HepG2 (cell line): ENCODE results near the gene RAB40AL. TPM values are rescaled to one million over a fixed set of nuclear protein-coding genes. Genes with fewer than 3 reads are reported as not detected.

Source experiments
- ATAC-seq: fragments of 200-7000 bp; cut with Tn5 transposase; 3 replicates; pipeline ENCODE4 v1.9.1; 2020; ENCODE audit warnings: mild to moderate bottlenecking, moderate library complexity
- BruUV-seq: library from RNA; stranded (reverse); fragments of 400-500 nt; replicated peaks from 2 replicates; lab custom pipeline; 2021; lab: Mats Ljungman, UMichigan
- CTCF ChIA-PET: fragments of 300-600 bp; formaldehyde crosslinking; extraction: SDS; loops from one replicate; lab custom pipeline; 2021; ENCODE audit warnings: low total read pairs, inconsistent platforms, low intra/inter-chr PET ratio; lab: Yijun Ruan, JAX
- POLR2A ChIA-PET: fragments of 350-600 bp; sonication (Branson Sonifier 250); formaldehyde crosslinking; loops from one replicate; lab custom pipeline; 2020; ENCODE audit warnings: antibody characterized with exemption, inconsistent platforms; lab: Yijun Ruan, JAX
- DNase-seq: peaks from one replicate; pipeline ENCODE4 v3.0.0-alpha.2; 2015; ENCODE audit warnings: low spot score
- FAIRE-seq: peaks from 3 replicates; lab custom pipeline; 2011; peaks lifted over from hg19 to GRCh38; lab: Jason Lieb, UNC
- H2AFZ ChIP-seq: one replicate; pipeline ENCODE4 v1.6.1; 2011; ENCODE audit warnings: low read length, inconsistent platforms
- H3K27ac ChIP-seq: fragments of 300-600 bp; 3 replicates; pipeline ENCODE4 v1.8.0; 2011; ENCODE audit warnings: mixed run types, mild to moderate bottlenecking, mixed read lengths, low read length, inconsistent platforms; ENCODE audit not compliant: insufficient read depth; ENCODE audit errors: extremely low read length
- H3K27me3 ChIP-seq, 2 experiments: fragments of 200-600 bp in 1 of 2; 2 replicates in 1 of 2; 3 replicates in 1 of 2; pipeline versions ENCODE4 v1.6.0 to v1.8.0; 2011; ENCODE audit warnings: low read length in 2 of 2, mild to moderate bottlenecking in 2 of 2, moderate library complexity in 2 of 2, inconsistent platforms in 1 of 2; ENCODE audit not compliant: insufficient read depth in 2 of 2, control insufficient read depth in 1 of 2
- H3K36me3 ChIP-seq, 2 experiments: fragments of 200-600 bp in 1 of 2; replicated peaks in 1 of 2; 2 replicates in 1 of 2; 3 replicates in 1 of 2; pipeline versions ENCODE4 v1.5.1 to v1.8.0; 2011; ENCODE audit warnings: low read length in 2 of 2, inconsistent platforms in 1 of 2; ENCODE audit not compliant: insufficient read depth in 2 of 2, control insufficient read depth in 1 of 2
- H3K4me1 ChIP-seq: 2 replicates; pipeline ENCODE4 v1.5.1; 2012; ENCODE audit warnings: low read length, inconsistent platforms; ENCODE audit not compliant: insufficient read depth
- H3K4me2 ChIP-seq: 2 replicates; pipeline ENCODE4 v1.6.0; 2011; ENCODE audit warnings: low read depth, low read length, inconsistent platforms
- H3K4me3 ChIP-seq, 3 experiments: fragments of 200-600 bp in 1 of 3; sonication (generic), shearing (Covaris generic) in 1 of 3; replicated peaks in 1 of 3; 2 replicates each; pipeline ENCODE4 v1.5.1; 2011 to 2016; ENCODE audit warnings: low read length in 3 of 3, inconsistent platforms in 2 of 3, low read depth in 2 of 3, mild to moderate bottlenecking in 2 of 3, control low read depth in 1 of 3, mixed read lengths in 1 of 3; ENCODE audit not compliant: insufficient read depth in 1 of 3
- H3K79me2 ChIP-seq: one replicate; pipeline ENCODE4 v1.6.1; 2011; ENCODE audit warnings: low read length, inconsistent platforms; ENCODE audit not compliant: insufficient read depth
- H3K9ac ChIP-seq: 2 replicates; pipeline ENCODE4 v1.6.0; 2011; ENCODE audit warnings: mild to moderate bottlenecking, low read depth, low read length, inconsistent platforms; ENCODE audit not compliant: insufficient read depth
- H3K9me3 ChIP-seq: 2 replicates; pipeline ENCODE4 v1.5.1; 2012; ENCODE audit warnings: mild to moderate bottlenecking, low read length
- H4K20me1 ChIP-seq: 2 replicates; pipeline ENCODE4 v1.6.0; 2011; ENCODE audit warnings: inconsistent platforms, mild to moderate bottlenecking, low read length, moderate library complexity; ENCODE audit not compliant: insufficient read depth
- HMGA1 ChIP-seq: sonication (generic); formaldehyde crosslinking; conservative IDR thresholded peaks from 2 replicates; pipeline ENCODE4 v1.4.0; 2020; ENCODE audit warnings: missing genetic modification reagents
- MBNL3 ChIP-seq: fragments of 250-450 bp; sonication (Bioruptor Pico); conservative IDR thresholded peaks from 2 replicates; pipeline ENCODE4 v1.8.0; 2022; ENCODE audit warnings: mild to moderate bottlenecking, inconsistent platforms
- NFATC3 ChIP-seq: sonication (generic); formaldehyde crosslinking; IDR thresholded peaks from 2 replicates; pipeline ENCODE4 v1.5.1; 2020; ENCODE audit warnings: mild to moderate bottlenecking, missing genetic modification reagents
- ZNF230 ChIP-seq: sonication (generic); formaldehyde crosslinking; IDR thresholded peaks from 2 replicates; pipeline ENCODE4 v1.4.0; 2020; ENCODE audit warnings: mild to moderate bottlenecking, missing genetic modification reagents
- ZNF318 ChIP-seq: sonication (generic); formaldehyde crosslinking; IDR thresholded peaks from 2 replicates; pipeline ENCODE4 v1.4.0; 2020; ENCODE audit warnings: mild to moderate bottlenecking, missing genetic modification reagents
- ZNF33B ChIP-seq: sonication (generic); formaldehyde crosslinking; IDR thresholded peaks from 2 replicates; pipeline ENCODE4 v1.5.1; 2020; ENCODE audit warnings: mild to moderate bottlenecking, missing genetic modification reagents
- ZNF644 ChIP-seq: IDR thresholded peaks from 2 replicates; pipeline ENCODE4 v1.6.1; 2016; ENCODE audit warnings: low read depth
- ZNF75D ChIP-seq: sonication (generic); formaldehyde crosslinking; IDR thresholded peaks from 2 replicates; pipeline ENCODE4 v1.8.1; 2023; ENCODE audit warnings: missing genetic modification reagents, mild to moderate bottlenecking, borderline replicate concordance
- ZNF839 ChIP-seq: sonication (generic); formaldehyde crosslinking; IDR thresholded peaks from 2 replicates; pipeline ENCODE4 v1.4.0; 2020; ENCODE audit warnings: missing genetic modification reagents, mild to moderate bottlenecking, borderline replicate concordance
- WGBS: methylation state at CpG from one replicate; pipeline ENCODE4 v1.1.6; 2017; ENCODE audit warnings: low lambda C conversion rate; 5-methylcytosine and 5-hydroxymethylcytosine counted together
- in situ Hi-C: cut with HindIII; loops from 2 replicates; pipeline ENCODE4 v1.10.0; 2017; ENCODE audit warnings: low pct_unique_long_range_greater_than_20kb; ENCODE audit not compliant: extremely low pct_ligation_motif_present
- intact Hi-C: fragments of 100-400 bp; cut with micrococcal nuclease; formaldehyde crosslinking; loops from one replicate; pipeline ENCODE4 v1.10.0; 2022; ENCODE audit not compliant: unreplicated experiment
- polyA plus RNA-seq, 8 experiments: library from polyadenylated mRNA; depleted of rRNA in 3 of 8; stranded (reverse) in 7 of 8; unstranded in 1 of 8; fragments of >200 nt; fragmentation: Illumina TruSeq in 4 of 8; extraction: Trizol in 4 of 8; gene quantifications; 2 replicates each; pipeline versions ENCODE4 v1.2.1 to v1.2.3, GENCODE V29; 2011 to 2016; ENCODE audit warnings: low read depth in 4 of 8, missing spikeins in 1 of 8, mixed read lengths in 1 of 8; ENCODE audit not compliant: insufficient read depth in 1 of 8
- total RNA-seq, 5 experiments: library from RNA; depleted of rRNA; stranded (reverse); fragments of >200 nt; fragmentation: Illumina TruSeq; extraction: Trizol; gene quantifications; 2 replicates each; pipeline ENCODE4 v1.2.3, GENCODE V29; 2016; ENCODE audit warnings: low read depth in 1 of 5

RAB40AL gene
- total and polyA plus RNA-seq, 2 of the 13 experiments (the other 11 are each of a cell fraction or from before 2014, with no cell fraction given), result 0.08 to 0.40 TPM

GRCh38 chrX:102978594-102978993 lies 41.5 kb downstream of the RAB40AL start:
- ATAC-seq (no peak), DNase-seq (no peak)
- H3K27ac ChIP-seq, result no peak overlapping the region
- POLR2A ChIA-PET, result no interaction called here
- H3K4me3 ChIP-seq, result no peak overlapping the region
- H4K20me1 ChIP-seq, result no peaks in the 10 kb centered on the region
- no TSS peak for BruUV-seq
- H3K4me1 ChIP-seq, result no peaks in the 10 kb centered on the region
- H3K79me2 ChIP-seq, result no peaks in the 10 kb centered on the region
- no peak for TF ChIP-seq ZNF644
- TF ChIP-seq ZNF230 (CRISPR knock-in tag), result no peak
- TF ChIP-seq MBNL3 (CRISPR knock-in tag), result no peak
- TF ChIP-seq HMGA1 (CRISPR knock-in tag), result no peak
- no peak for TF ChIP-seq ZNF33B (CRISPR knock-in tag)
- TF ChIP-seq ZNF318 (CRISPR knock-in tag), result no peak
- TF ChIP-seq NFATC3 (CRISPR knock-in tag), result no peak
- TF ChIP-seq ZNF75D (CRISPR knock-in tag), result no peak
- no peak for TF ChIP-seq ZNF839 (CRISPR knock-in tag)
- TF ChIP-seq, all 625 proteins: peak for 0
- Histone ChIP-seq H2AFZ (no peak overlapping the region), H3K9ac (no peak overlapping the region), H3K4me2 (no peak overlapping the region), H3K27me3 (no peaks in the 10 kb centered on the region), H3K36me3 (no peaks in the 10 kb centered on the region), H3K9me3 (no peaks in the 10 kb centered on the region)
- in situ Hi-C loops (no loop called here), intact Hi-C loops (no loop called here)
- FAIRE-seq, result no peak
- WGBS, result 64% methylated on average over 8 of the region's 9 CpGs
- CTCF ChIA-PET, result no interaction called here
